GM18505 (cell line): ENCODE results near the gene KIF21A.

ENCODE experiments used
- ATAC-seq: cut with Tn5 transposase; IDR thresholded peaks from one replicate; pipeline ENCODE4 v1.9.1; 2021; ENCODE audit not compliant: unreplicated experiment
- POLR2A ChIP-seq: IDR thresholded peaks from 4 replicates; pipeline ENCODE4 v1.6.1; 2011; ENCODE audit warnings: borderline replicate concordance; ENCODE audit not compliant: insufficient read depth, insufficient read length; ENCODE audit errors: extremely low read depth

Gene KIF21A

GRCh38 chr12:39443929-39444209 lies 949 bp upstream of the KIF21A start:
- no peak for ATAC-seq
- TF ChIP-seq POLR2A: no peak

GRCh38 chr12:39442831-39443080 lies 164 bp downstream of the KIF21A start:
- no peak for TF ChIP-seq POLR2A
- ATAC-seq: peak; percentile 36

GRCh38 chr12:39441963-39442830 lies 723 bp downstream of the KIF21A start:
- peak; percentile 19 for ATAC-seq
- TF ChIP-seq POLR2A: no peak

- no peak for TF ChIP-seq POLR2A
- ATAC-seq: no peak
These were observed 1.5 kb downstream of the KIF21A start for GRCh38 chr12:39441189-39441962.

GRCh38 chr12:39440781-39441180 lies 2.1 kb downstream of the KIF21A start:
- ATAC-seq: no peak
- no peak for TF ChIP-seq POLR2A

GRCh38 chr12:39440101-39440500 lies 2.8 kb downstream of the KIF21A start:
- no peak for TF ChIP-seq POLR2A
- no peak for ATAC-seq

GRCh38 chr12:39435531-39435930 lies 7.4 kb downstream of the KIF21A start:
- no peak for ATAC-seq
- no peak for TF ChIP-seq POLR2A

- no peak for ATAC-seq
- TF ChIP-seq POLR2A: no peak
These were observed 11.1 kb downstream of the KIF21A start for GRCh38 chr12:39431797-39432196.

GRCh38 chr12:39431002-39431796 lies 11.7 kb downstream of the KIF21A start:
- TF ChIP-seq POLR2A: no peak
- ATAC-seq: no peak

GRCh38 chr12:39429809-39430208 lies 13.1 kb downstream of the KIF21A start:
- TF ChIP-seq POLR2A: no peak
- ATAC-seq: no peak

GRCh38 chr12:39427360-39427808 lies 15.5 kb downstream of the KIF21A start:
- TF ChIP-seq POLR2A: no peak
- no peak for ATAC-seq

GRCh38 chr12:39426636-39427240 lies 16.2 kb downstream of the KIF21A start:
- ATAC-seq: no peak
- no peak for TF ChIP-seq POLR2A

GRCh38 chr12:39420043-39420442 lies 22.9 kb downstream of the KIF21A start:
- ATAC-seq: no peak
- TF ChIP-seq POLR2A: no peak
